Fibroblast of lung (primary cell): ENCODE results near the gene SLF2. TPM values are rescaled to one million over a fixed set of nuclear protein-coding genes. Genes with fewer than 3 reads are reported as not detected.
A peak's percentile ranks its signal among the peaks of the same experiment; 100 is the strongest.

ENCODE experiments used
- DNase-seq, 2 donors: peaks; one replicate each; pipeline versions ENCODE4 v3.0.0 to v3.0.0-alpha.2; 2010; ENCODE audit warnings: low read depth in 2 of 2
- H2AFZ ChIP-seq: 2 replicates; pipeline ENCODE4 v1.5.1; 2012; ENCODE audit warnings: low read length, control low read depth, inconsistent platforms
- H3K27ac ChIP-seq: 2 replicates; pipeline ENCODE4 v1.5.1; 2011; ENCODE audit warnings: low read length, control low read depth; ENCODE audit not compliant: insufficient read depth
- H3K27me3 ChIP-seq: 2 replicates; pipeline ENCODE4 v1.5.1; 2011; ENCODE audit warnings: mild to moderate bottlenecking, low read length; ENCODE audit not compliant: control insufficient read depth, insufficient read depth
- H3K36me3 ChIP-seq: 2 replicates; pipeline ENCODE4 v1.5.1; 2011; ENCODE audit warnings: low read length; ENCODE audit not compliant: control insufficient read depth, insufficient read depth
- H3K4me1 ChIP-seq: 2 replicates; pipeline ENCODE4 v1.5.1; 2011; ENCODE audit warnings: low read length; ENCODE audit not compliant: control insufficient read depth, insufficient read depth; ENCODE audit errors: extremely low read depth
- H3K4me2 ChIP-seq: 2 replicates; pipeline ENCODE4 v1.5.1; 2011; ENCODE audit warnings: low read length, control low read depth; ENCODE audit not compliant: insufficient read depth; ENCODE audit errors: extremely low read depth
- H3K4me3 ChIP-seq, 4 experiments: fragments of 200-600 bp in 1 of 4; sonication (generic) in 1 of 4; replicated peaks in 1 of 4; 2 replicates each; pipeline ENCODE4 v1.5.1; 2011 to 2016; ENCODE audit warnings: low read length in 4 of 4, low read depth in 3 of 4, mild to moderate bottlenecking in 3 of 4, control low read depth in 2 of 4, inconsistent platforms in 1 of 4, mixed read lengths in 1 of 4; ENCODE audit not compliant: insufficient read depth in 1 of 4; ENCODE audit errors: control extremely low read depth in 1 of 4
- H3K79me2 ChIP-seq: 2 replicates; pipeline ENCODE4 v1.5.1; 2012; ENCODE audit warnings: mild to moderate bottlenecking, low read length, inconsistent platforms; ENCODE audit not compliant: control insufficient read depth, insufficient read depth
- H3K9ac ChIP-seq: 2 replicates; pipeline ENCODE4 v1.5.1; 2011; ENCODE audit warnings: mild to moderate bottlenecking, low read length, control low read depth; ENCODE audit not compliant: insufficient read depth
- H3K9me3 ChIP-seq: 2 replicates; pipeline ENCODE4 v1.5.1; 2012; ENCODE audit warnings: low read depth, low read length; ENCODE audit not compliant: control insufficient read depth, insufficient read depth
- H4K20me1 ChIP-seq: 2 replicates; pipeline ENCODE4 v1.5.1; 2011; ENCODE audit warnings: low read length; ENCODE audit not compliant: control insufficient read depth, insufficient read depth; ENCODE audit errors: extremely low read depth
- EZH2 ChIP-seq: IDR thresholded peaks from 2 replicates; pipeline ENCODE4 v1.5.1; 2012; ENCODE audit warnings: low read length, control low read depth, mild to moderate bottlenecking; ENCODE audit errors: missing control alignments
- polyA plus RNA-seq, 2 donors: library from polyadenylated mRNA; depleted of rRNA in 1 of 2; stranded (reverse) in 1 of 2; unstranded in 1 of 2; fragments of >200 nt; gene quantifications; 2 replicates each; pipeline ENCODE4 v1.2.1, GENCODE V29; 2011 to 2012; ENCODE audit warnings: missing spikeins in 1 of 2
- total RNA-seq: library from RNA; depleted of rRNA; stranded (reverse); fragments of >200 nt; gene quantifications from 2 replicates; pipeline ENCODE4 v1.2.1, GENCODE V29; 2014
- TF ChIP-seq, protein P1 (sequence below), 2 donors: IDR thresholded peaks in 1 of 2; conservative IDR thresholded peaks in 1 of 2; 1 replicate in 1 of 2; 2 replicates in 1 of 2; pipeline ENCODE4 v1.5.1; 2011 to 2012; ENCODE audit warnings: low read length in 2 of 2, control low read depth in 1 of 2, inconsistent platforms in 1 of 2, low read depth in 1 of 2, mild to moderate bottlenecking in 1 of 2

Gene SLF2
- total and polyA plus RNA-seq, 2 donors (not counting 1 experiment from before 2014, with no cell fraction given) = 16.6 to 32.5 TPM

GRCh38 chr10:101002456-101002855, 89.7 kb downstream of the SLF2 start:
- Histone ChIP-seq H3K4me1 (peaks cover 32% of the 10 kb centered on the region), H3K9me3 (no peaks in the 10 kb centered on the region), H3K4me2 (peak overlapping the region; percentile 99), H4K20me1 (peaks cover 2% of the 10 kb centered on the region), H3K27me3 (no peaks in the 10 kb centered on the region), H3K27ac (peak overlapping the region; percentile 99), H3K79me2 (peaks cover 52% of the 10 kb centered on the region), H3K4me3 (peak overlapping the region in 2 of 4 experiments; percentile 88 to 98), H2AFZ (no peak overlapping the region), H3K36me3 (peaks cover 42% of the 10 kb centered on the region), H3K9ac (peak overlapping the region; percentile 60)
- TF ChIP-seq, protein P1, sequence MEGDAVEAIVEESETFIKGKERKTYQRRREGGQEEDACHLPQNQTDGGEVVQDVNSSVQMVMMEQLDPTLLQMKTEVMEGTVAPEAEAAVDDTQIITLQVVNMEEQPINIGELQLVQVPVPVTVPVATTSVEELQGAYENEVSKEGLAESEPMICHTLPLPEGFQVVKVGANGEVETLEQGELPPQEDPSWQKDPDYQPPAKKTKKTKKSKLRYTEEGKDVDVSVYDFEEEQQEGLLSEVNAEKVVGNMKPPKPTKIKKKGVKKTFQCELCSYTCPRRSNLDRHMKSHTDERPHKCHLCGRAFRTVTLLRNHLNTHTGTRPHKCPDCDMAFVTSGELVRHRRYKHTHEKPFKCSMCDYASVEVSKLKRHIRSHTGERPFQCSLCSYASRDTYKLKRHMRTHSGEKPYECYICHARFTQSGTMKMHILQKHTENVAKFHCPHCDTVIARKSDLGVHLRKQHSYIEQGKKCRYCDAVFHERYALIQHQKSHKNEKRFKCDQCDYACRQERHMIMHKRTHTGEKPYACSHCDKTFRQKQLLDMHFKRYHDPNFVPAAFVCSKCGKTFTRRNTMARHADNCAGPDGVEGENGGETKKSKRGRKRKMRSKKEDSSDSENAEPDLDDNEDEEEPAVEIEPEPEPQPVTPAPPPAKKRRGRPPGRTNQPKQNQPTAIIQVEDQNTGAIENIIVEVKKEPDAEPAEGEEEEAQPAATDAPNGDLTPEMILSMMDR (conservative IDR thresholded peaks at IDR 0.05 in 1 of 2, IDR thresholded peaks at IDR 0.05 in 1 of 2; ENCODE audit: low read depth in 1 of 2, low read length in 2 of 2) = no peak
- no peak for TF ChIP-seq EZH2
- DNase-seq = no peak

- no peak for DNase-seq
- Histone ChIP-seq H3K36me3 (peaks cover 46% of the 10 kb centered on the region), H3K9me3 (no peaks in the 10 kb centered on the region), H3K27me3 (no peaks in the 10 kb centered on the region), H3K4me3 (no peak overlapping the region), H3K79me2 (peaks cover 52% of the 10 kb centered on the region), H3K4me1 (peaks cover 32% of the 10 kb centered on the region), H3K4me2 (no peak overlapping the region), H3K9ac (no peak overlapping the region), H3K27ac (no peak overlapping the region), H2AFZ (no peak overlapping the region), H4K20me1 (peaks cover 2% of the 10 kb centered on the region)
- TF ChIP-seq, protein P1 (conservative IDR thresholded peaks at IDR 0.05 in 1 of 2, IDR thresholded peaks at IDR 0.05 in 1 of 2; ENCODE audit: low read depth in 1 of 2, low read length in 2 of 2) = no peak
- no peak for TF ChIP-seq EZH2
Measured at GRCh38 chr10:101003639-101004206, 91.0 kb downstream of the SLF2 start.

DNA sequence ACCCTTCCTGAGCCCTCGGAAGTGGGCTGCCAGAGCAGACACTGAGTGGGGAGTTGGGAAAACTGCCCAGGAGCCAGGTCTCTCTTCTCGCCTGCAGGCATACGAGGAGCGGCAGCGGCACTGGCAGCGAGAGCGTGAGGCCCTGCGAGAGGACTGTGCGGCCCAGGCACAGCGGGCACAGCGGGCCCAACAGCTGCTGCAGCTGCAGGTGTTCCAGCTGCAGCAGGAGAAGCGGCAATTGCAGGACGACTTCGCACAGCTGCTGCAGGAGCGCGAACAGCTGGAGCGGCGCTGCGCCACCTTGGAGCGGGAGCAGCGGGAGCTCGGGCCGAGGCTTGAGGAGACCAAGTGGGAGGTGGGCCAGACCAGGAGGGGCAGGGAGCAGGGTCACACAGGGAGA, 92.6 kb downstream of the SLF2 start:
- H2AFZ ChIP-seq = no peak overlapping the region
- H3K4me3 ChIP-seq = no peak overlapping the region
- H3K9ac ChIP-seq = no peak overlapping the region
- no peak overlapping the region for H3K4me2 ChIP-seq
- no peak overlapping the region for H3K27ac ChIP-seq
- peaks cover 2% of the 10 kb centered on the region for H4K20me1 ChIP-seq
- H3K27me3 ChIP-seq = no peaks in the 10 kb centered on the region
- peaks cover 29% of the 10 kb centered on the region for H3K4me1 ChIP-seq
- DNase-seq = no peak
- TF ChIP-seq, protein P1 (conservative IDR thresholded peaks at IDR 0.05 in 1 of 2, IDR thresholded peaks at IDR 0.05 in 1 of 2; ENCODE audit: low read depth in 1 of 2, low read length in 2 of 2) = no peak
- no peak for TF ChIP-seq EZH2
- peaks cover 46% of the 10 kb centered on the region for H3K79me2 ChIP-seq
- peaks cover 46% of the 10 kb centered on the region for H3K36me3 ChIP-seq
- H3K9me3 ChIP-seq = no peaks in the 10 kb centered on the region
